Activated T-cell treated with anti-CD3 and anti-CD28 coated beads for 24 hours (primary cell): ENCODE data around the gene PPA2.
"Not testable (repeated sequence)": the region's sequence is repeated elsewhere in the genome, so short reads cannot be mapped to it uniquely, and the experiment has no call there.

Experiments
- DNase-seq: peaks from one replicate; pipeline ENCODE4 v3.0.0-alpha.2; 2020; ENCODE audit warnings: low read depth

The PPA2 gene

DNA sequence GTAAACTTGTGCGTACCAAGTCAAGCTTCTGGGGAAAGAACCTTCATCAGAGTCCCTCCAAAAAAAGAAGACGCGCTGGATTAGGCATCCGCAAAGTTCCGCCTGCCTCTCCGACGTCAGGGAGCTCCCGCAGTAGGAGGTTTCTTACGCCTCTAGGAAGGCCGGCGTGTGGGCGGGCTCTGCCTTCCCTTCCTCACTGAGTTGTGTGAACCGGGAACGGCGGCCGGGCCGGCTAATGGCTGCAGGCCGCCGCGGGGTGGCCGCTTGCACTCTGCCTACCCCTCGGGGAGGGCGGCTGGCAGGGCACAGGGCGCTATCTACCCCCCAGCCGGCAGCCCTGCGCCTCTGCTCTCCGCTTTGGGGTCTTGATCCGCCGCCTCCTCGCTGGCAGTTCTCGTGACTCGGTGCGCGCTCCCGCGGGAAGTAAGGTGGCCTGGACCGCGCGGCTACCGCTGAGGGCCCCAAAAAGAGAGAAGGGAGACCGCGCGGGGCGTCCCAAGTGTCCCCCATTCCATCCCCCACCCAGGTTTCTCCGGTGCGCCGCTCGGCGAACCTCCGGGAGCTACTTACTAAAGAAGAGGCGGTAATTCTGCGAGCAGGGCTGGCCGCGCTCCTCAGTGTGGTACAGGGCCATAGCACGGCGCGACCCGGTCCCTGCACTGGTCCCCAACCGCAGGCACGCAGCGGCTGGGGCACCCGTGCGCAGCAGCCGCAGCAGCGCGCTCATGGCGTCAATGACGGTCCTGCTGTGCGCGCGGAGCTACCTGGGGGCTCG, at the start of gene PPA2:
Gene PPA2, minus strand, starts transcription at position 739 of the 775 bp plus-strand sequence. Its CDS starts 12 bp downstream, at position 727.
- DNase-seq = peak; percentile 78

- DNase-seq = no peak
Observed at GRCh38 chr4:105520819-105521790, 47.2 kb upstream of the PPA2 start.

DNA sequence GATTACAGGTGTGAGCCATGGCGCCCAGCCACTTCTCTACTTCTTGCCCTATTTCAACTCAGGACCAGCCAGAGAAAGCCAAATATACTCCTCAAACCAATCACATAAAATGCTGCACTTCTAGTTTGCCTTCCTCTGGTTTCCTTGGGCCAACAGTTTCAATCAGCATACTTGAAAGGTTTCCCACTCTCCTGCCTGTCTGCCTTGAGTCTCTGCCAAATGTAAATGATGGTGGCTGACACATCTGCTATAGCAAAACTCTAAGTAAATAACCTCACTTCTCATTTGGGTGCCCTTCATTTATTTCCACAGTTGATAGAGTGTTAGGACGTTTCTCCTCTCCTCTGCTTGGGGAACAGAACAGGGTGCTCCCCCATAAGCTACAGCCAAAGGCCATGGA, 36.4 kb upstream of the PPA2 start:
- no peak for DNase-seq

- no peak for DNase-seq
Observed at GRCh38 chr4:105509714-105510113, 35.9 kb upstream of the PPA2 start.

DNA sequence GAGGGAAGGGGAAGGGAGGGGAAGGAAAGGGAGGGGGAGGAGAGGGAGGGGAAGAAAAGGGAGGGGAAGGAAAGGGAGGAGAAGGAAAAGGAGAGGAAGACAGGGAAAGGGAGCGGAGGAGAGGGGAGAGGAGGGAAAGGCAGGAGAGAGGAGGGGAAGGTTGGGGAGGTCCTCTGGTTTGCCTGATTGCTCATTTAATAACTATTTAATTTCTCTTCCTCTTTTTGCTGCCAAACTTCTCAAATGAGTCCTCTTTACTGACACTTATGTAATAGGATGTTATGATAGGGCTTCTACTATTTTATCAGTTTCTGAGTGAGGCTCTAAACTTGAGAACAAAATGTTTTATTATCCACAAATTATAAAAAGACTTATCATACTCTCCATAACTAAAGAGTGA, 35.4 kb upstream of the PPA2 start:
- no peak for DNase-seq

GRCh38 chr4:105504744-105505143, 30.9 kb upstream of the PPA2 start:
- DNase-seq = no peak

DNA sequence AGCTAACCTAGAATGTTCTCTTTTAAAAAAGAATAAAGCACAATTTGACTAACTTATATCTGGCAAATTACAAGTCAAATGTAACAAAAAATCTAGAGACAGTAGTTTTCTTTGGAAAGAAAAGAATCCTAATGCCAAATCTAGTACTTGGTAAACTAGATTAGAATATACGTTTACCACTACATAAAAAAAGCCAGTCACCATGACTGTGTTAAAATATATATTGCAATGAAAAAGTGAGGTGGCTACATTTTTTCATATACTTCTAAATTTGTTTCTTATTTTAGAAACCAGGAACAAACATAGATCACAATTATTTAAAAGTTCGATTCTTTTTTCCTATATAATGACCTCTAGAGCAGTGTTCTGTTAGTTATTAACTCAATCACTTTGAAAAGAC, 29.6 kb upstream of the PPA2 start:
- no peak for DNase-seq

DNA sequence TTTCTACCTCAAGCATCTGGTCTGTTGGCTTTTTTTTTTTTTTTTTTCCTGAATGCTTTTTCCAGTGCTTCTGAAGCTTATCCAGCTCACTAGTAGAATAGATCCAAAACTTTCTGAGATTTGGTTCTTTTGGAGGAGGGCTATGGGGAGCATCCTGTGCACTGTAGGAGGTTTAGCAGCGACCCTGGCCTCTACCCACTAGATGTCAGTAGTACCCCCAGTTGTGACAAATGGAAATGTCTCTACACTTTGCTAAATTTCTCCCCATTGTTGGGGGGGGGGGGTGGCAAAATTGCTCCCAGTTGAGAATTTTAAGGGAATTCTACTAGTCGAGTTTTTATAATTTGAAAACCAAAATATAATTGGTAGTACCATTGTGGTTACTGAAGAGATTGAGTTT, 23.0 kb upstream of the PPA2 start:
- no peak for DNase-seq

GRCh38 chr4:105495667-105496066, 21.8 kb upstream of the PPA2 start:
- no peak for DNase-seq

- no peak for DNase-seq
Observed at GRCh38 chr4:105490523-105490922, 16.7 kb upstream of the PPA2 start.

GRCh38 chr4:105483840-105484239, 10.0 kb upstream of the PPA2 start:
- DNase-seq = no peak

- DNase-seq = no peak
Observed at GRCh38 chr4:105474099-105474518, 247 bp upstream of the PPA2 start.

GRCh38 chr4:105472871-105473323, 965 bp downstream of the PPA2 start:
- DNase-seq = no peak

- DNase-seq = peak; percentile 65
Observed at GRCh38 chr4:105471566-105472176, 2.2 kb downstream of the PPA2 start.

- no peak for DNase-seq
Observed at GRCh38 chr4:105470766-105471165, 3.1 kb downstream of the PPA2 start.

GRCh38 chr4:105469736-105470135, 4.1 kb downstream of the PPA2 start:
- no peak for DNase-seq

DNA sequence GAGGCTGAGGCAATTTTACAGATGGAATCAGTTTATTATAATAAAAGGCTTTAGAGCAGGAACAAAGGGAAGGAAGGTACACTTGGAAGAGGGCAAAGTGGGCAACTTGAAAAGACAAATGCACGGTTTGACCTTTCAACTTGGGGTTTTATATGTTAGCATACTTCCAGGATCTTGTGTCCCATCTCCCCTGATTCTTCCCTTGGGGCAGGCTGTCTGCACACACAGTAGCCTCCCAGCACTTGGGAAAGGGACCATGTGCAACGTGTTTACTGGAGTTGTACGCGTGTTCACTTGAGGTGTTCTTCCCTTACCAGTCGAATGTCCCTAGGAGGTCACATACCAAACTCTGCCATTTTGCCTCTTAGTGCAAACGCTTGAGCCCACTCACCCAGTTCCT, 7.3 kb downstream of the PPA2 start:
- no peak for DNase-seq

DNA sequence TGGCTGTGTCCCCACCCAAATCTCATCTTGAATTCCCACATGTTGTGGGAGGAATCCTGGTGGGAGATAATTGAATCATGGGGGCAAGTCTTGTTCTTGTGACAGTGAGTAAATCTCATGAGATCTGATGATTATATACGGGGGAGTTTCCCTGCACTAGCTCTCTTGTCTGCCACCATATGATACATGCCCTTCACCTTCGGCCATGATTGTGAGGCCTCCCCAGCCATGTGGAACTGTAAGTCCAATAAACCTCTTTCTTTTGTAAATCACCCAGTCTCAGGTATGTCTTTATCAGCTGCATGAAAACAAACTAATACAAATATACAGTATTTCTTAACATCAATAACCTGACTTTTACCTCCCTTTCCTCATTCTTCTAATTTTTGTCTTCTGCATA, 9.3 kb downstream of the PPA2 start:
- DNase-seq = not testable (repeated sequence)

- DNase-seq = no peak
Observed at GRCh38 chr4:105462576-105462975, 11.3 kb downstream of the PPA2 start.

DNA sequence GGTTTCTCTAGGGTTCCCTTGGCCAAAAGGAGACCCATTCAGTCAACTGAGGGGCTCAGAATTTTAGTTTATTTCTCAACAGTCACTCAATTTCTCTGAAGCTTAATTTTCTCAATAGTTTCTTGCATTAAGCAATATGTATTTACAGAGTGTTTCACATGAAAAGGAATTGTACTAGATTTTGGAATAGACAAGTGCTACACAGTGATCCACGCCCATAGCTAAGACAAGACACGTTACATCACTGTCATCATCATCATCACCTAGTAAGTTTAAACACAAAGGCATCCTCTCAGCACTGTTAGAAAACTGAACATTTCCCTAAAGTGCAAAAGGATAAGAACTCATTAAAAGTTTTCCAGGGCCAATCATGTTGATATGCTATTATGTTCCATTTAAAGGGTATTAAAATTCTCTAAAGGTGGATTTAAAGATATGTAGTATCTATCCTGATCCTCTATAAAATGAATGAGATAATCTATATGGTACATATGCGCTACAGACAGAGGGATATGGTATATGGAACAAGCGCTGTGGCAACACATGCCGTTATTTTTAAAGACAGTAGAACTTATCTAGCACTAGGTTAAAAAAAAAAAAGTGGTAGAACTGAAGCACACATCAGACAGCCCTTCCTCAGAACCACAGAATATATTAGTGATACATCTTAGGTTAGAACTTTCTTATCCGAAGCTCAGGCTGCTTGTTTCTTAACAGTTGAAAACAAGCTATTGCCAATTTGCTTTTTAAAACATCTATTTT, 12.1 kb downstream of the PPA2 start:
- no peak for DNase-seq

- no peak for DNase-seq
Observed at GRCh38 chr4:105461221-105461620, 12.6 kb downstream of the PPA2 start.

- no peak for DNase-seq
Observed at GRCh38 chr4:105460306-105460705, 13.6 kb downstream of the PPA2 start.
